ENCODE results near the gene TRIM29.
A peak's percentile ranks its signal among the peaks of the same experiment; 100 is the strongest.

Gene TRIM29

DNA sequence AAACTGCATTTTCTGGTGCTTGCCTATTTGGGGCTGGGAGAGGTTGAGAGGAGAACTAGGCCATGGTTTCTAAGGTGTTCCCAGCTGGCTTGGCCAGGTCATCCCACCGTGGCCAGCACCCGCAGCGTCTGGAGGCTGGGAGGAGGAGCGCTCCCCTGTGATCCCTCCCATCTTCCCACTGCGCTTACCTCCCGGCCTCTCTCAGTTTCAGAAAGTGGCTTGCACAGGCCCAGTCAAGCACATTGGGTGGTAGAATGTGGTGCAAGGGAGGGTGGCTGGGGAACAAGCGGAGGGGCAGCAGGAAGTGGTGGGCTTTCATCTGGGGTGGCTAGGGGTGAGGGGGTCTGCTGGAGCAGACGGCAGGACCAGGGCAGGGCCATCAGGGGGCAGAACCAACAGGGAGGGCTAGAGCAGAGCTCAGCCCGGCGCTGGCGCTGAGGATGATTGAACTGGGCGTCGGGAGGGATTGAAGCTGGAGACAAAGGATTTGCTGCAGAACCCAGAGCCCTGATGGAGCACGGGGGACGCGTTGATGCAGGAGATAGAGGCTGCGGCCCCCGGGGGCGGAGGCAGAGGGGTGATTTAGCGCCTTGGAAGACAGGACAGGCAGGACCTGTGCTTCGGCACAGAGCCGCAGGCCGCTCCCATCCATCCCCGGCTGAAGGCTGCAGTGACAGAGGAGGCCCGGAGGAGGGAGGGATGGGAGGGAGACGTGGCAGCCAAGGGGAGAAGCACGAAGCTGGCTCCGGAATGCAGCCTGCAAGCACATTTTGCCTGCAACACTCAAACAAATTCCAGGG is 76.0 kb downstream of the TRIM29 start:
- peak; percentile 72 for DNase-seq
